ENCODE measurements around the gene KDM2A.
A peak's percentile ranks its signal among the peaks of the same experiment; 100 is the strongest.
"Not testable (repeated sequence)": the region's sequence is repeated elsewhere in the genome, so short reads cannot be mapped to it uniquely, and the experiment has no call there.

KDM2A gene

DNA sequence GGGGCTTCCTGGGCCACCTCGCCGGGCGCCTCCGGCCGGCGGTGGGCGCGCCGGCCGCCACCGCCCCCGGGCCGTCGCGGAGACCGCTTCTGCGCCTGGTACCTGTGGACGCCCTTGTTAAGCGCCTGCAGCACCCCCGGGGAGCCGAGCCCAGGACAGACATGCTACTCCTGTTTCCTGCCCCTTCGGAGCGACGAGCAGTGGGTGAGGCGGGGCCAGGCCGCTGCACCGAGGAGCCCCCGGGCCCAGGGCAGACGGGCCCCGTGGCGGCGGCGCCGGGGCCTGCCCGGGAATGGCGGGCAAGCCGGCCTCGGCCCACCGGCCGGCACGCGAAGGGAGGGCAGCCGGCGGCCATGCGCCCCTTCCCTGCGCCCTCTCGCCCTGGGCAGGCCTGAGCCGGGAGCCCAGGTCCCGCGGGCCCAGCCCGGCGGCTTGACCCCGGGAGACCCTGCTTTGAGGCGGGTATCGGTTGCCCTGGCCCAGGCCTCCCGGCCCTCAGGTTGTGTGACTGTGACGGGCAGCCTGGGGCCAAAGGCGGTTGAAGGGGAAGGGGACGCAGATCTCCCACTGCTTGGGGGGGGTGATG, 789 bp upstream of the KDM2A start:
- DNase-seq: peak; percentile 20 to 80

DNA sequence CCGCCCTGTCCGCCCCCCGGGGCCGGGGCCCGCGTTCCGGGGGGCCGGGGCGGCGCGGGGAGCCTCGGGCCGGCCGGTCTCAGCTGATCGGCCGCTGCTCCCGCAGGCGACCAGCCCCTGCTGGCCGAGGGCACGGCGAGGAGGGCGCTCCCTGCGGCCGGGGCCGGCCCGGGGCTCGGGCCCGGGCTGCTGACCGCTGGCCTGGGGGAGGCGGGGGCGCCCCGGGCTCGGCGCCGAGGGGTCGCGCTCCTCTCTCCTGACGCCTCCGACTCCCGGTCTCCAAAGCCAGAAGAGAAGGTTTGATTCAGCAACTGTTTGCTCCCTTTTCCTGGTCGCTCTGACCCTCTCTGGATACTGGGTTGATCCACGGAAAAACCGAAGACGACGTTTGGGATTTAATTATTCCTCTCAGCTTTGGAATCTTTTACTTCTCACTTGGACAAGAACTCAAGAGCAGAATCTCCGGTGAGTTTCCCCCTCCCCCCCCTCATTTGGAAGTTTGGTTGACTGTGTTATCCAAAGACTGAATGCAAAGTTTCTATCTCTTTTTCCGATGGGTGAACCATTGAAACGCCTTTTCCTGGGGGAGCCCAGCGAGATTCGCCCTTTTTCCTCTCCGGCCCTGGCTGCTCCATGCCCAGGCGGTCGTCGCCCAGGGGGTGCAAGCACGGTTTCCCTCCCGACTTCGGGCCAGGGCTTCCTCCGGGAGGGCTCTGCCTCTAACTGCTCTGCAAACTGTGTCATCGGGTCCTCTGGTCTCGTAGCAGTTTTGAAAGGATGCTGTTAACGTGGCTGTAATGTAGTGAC, 725 bp downstream of the KDM2A start:
- peak in 1 of 2 donors; percentile 16 for DNase-seq

DNA sequence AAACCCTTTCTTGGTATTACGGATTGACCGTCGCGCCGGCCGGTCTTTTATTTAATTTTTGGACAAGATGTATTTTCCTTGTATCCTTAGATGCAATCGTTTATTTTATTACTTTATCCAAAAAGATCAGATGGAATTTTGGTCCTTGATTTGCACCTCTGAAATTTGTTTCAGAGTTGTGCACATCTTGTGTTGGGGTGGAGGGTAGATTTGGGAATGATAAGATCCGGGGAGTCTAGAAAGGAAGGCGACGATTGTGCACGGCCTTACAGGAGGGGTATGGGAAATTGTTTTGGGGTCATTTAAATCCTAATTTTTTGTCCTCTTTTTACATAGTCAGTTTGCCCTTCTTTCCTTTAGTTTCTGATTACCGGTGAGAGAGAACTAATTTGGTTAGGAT, 1.4 kb downstream of the KDM2A start:
- no peak for DNase-seq

DNA sequence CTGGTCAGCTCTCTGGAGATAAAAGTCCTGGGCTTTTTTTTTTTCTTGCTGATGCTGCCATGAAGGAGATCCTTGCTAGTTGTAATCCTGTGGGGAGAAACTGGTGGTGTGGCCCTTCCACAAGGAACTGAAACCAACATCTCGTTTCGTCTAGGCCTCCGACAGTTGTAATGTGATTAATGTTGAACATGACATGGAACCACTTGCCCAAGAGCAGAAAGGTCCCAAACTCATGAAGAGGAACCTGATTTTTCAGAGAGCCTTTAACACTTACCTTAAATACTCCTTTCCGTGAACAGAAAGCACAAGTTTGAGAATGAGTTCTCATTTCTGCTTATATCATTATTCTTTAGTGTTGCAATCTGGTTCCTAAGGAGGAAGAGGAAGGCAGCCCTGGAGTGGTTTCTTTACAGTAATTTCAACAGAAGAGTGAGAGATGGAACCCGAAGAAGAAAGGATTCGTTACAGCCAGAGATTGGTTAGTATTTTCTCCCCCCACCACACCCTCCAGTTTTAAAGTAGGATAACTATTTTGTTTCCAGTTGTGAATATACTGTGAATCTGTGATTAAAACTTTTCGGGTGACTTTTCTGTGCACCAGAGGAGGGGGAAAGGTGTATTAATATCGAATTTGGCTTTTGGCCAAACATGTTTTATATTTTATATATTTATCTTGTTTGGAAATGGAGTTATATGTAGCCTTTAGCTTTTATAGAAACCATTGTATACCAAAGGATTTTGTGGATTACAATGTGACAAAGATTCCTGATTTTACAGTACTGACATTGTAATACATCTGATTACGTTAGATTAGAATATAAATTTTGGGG, 2.0 kb downstream of the KDM2A start:
- peak; percentile 6 to 47 for DNase-seq

DNA sequence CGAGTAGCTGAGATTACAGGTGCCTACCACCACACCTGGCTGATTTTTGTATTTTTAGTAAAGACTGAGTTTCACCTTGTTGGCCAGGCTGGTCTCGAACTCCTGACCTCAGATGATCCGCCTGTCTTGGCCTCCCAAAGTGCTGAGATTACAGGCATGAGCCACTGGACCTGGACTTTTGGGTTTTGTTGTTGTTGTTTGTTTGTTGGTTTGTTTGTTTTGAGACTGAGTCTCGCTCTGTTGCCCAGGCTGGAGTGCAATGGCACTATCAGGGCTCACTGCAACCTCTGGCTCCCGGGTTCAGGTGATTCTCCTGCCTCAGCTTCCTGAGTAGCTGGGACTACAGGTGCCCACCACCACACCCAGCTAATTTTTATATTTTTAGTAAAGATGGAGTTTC, 4.7 kb downstream of the KDM2A start:
- DNase-seq: not testable (repeated sequence)

DNA sequence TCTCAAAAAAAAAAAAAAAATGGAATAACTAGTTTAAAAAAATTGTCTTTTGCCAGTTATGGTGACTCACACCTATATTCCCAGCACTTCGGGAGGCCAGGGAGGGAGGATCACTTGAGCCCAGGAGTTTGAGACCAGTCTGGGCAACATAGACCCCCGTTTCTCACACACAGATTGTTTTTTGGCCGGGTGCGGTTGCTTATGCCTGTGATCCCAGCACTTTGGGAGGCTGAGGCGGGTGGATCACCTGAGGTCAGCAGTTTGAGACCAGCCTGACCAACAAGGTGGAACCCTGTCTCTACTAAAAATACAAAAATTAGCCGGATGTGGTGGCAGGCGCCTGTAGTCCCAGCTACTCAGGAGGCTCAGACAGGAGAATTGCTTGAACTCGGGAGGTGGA, 7.2 kb downstream of the KDM2A start:
- DNase-seq: not testable (repeated sequence)

DNA sequence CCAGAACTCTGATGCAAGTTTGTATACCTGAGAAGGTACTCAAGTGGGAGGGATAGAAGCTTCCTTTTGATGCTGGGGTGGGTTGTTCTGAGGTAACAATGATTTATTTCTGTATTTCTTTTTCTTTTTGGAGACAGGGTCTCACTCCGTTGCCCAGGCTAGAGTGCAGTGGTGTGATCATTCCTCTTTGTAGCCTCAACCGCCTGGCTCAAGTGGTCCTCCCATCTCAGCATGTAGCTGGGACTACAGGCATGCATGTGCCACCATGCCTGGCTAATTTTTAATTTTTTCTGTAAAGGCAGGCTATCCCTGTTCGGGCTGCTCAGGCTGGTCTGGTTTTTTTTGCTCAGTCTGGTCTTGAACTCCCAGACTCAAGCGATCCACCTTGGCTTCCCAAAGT, 7.9 kb downstream of the KDM2A start:
- DNase-seq: no peak

DNA sequence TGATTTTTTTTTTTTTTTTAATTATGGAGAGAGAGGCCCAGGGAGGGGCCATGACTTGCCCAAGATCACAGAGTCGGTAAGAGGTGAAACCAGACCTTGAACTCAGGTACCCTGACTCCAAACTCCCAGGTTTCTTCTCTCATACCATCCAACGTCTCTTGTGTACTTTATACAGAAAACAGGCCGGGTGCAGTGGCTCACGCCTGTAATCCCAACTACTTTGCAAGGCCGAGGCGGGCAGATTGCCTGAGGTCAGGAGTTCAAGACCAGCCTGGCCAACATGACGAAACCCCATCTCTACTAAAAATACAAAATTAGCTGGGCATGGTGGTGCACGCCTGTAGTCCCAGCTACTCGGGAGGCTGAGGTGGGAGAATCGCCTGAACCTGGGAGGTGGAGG, 11.8 kb downstream of the KDM2A start:
- DNase-seq: not testable (repeated sequence)

DNA sequence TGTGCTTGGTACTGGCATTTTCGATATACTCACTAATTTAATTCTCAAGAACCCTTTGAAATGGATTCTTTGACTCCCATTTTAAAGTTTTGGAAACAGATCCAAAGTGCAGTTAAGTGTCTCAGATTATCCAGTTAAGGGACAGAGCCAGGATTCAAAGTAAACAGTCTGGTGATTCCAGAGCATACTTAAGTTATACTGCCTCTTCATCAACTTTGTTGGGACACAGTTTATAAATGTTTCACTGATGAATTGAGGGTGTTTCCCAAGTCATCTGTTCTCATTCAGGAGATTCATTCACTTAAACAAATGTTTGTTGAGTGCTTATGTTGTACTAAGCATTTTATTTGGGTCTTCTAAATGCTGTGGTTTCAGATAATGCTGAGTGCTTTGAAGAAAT, 17.1 kb downstream of the KDM2A start:
- no peak for DNase-seq

DNA sequence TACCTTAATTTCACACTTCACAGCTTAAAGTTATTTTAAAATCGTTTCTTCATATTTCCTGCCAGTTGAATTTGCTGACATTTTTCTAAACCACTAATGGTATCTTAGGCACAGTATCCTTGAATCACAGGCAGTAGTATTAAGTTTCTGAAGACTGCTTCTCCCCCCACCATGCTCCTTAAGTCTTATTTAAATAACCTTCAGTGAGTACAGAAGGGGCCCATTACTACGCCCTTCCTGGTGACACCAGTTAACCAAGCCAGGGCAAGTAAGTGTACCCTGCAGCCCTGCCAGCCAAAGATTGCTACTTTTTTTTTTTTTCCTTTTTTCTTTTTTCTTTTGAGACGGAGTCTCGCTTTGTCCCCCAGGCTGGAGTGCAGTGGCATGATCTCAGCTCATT, 19.9 kb downstream of the KDM2A start:
- no peak for DNase-seq

DNA sequence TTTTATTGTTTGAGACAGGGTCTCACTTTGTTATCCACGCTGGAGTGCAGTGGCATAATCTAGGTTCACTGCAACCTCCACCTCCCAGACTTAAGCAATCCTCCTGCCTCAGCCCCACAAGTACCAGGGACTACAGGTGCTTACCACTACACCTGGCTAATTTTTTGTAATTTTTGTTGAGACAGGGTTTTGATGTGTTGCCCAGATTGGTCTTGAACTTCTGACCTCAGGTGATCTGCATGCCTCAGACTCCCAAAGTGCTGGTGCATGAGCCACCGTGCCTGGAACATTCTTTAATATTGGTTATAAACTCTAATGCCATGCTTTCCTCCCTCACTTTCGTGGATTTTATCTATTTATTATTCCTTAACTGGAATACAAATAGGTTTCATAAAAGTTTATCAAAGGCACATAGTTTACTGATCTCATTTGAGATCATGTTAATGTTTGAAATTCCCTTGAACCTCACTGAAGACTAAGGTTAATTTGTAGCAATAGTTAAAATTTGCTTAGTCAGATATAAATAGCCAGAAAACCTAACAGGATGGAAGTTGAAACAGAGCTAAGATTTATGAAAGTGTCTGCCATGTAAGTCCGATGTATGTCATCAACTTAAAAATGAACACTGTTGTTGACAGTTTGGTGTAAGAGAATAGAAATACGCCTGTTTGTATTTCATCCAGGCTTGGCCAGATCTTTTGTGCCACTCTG, 27.6 kb downstream of the KDM2A start:
- no peak for DNase-seq

DNA sequence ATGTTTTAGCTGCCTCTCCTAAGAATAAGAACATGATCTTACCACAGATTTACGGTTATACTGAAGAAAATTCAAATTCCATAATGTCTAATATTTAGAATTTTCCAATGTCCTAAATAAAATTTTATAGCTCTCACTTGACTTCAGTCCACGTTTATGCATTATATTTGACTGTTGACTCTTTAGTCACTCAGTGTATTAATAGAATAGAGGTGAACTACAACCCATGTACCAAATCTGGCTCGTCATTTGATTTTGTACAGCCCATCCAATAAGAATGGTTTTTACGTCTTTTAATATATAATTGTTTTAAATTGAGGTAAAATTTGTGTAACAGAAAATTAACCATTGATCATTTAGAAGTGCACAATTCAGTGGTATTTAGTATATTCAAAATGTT, 34.9 kb downstream of the KDM2A start:
- no peak for DNase-seq

DNA sequence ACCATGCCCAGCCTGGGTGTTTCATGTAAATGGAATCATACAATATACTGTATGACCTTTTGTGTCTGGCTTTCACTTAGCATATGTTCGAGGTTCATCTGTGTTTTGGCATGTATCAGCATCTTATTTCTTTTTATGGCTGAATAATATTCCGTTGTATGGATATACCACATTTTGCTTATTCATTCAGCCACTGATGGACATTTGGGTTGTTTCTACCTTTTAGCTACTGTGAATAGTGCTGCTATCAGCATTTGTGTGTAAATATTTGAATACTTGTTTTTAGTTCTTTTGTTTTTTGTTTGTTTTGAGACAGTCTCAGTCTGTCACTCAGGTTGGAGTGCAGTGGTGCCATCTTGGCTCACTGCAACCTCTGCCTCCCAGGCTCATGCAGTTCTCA, 35.7 kb downstream of the KDM2A start:
- DNase-seq: no peak

DNA sequence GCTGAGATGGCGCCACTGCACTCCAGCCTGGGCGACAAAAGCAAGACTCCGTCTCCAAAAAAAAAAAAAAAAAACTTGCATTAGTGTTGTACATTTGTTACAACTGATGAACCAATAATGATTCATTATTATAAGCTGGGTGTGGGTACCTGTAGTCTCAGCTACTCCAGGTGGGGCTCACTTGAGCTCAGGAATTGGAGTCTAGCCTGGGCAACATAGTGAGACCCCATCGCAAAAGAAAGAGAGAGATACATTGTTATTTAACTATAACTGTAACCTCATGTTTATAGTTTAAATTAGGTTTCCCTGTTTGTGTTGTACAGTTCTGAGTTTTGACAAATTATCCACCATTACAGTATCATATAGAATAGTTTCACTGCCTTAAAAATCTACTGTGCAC, 38.6 kb downstream of the KDM2A start:
- DNase-seq: no peak

DNA sequence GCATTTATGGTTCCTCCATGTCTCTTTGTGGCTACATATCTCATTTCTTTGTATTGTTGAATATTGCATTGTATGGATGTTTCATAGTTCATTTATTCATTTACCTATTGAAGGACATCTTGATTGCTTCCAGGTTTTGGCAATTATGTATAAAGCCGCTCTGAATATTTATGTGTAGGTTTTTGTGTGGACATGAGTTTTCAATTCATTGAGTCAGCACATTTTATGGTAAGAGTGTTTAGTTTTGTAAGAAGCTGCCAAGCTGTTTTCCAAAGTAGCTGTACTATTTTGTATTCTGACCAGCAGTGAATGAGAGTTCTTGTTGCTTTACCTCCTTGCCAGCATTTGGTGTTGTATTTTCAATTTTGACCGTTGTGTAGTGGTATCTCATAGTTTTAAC, 39.2 kb downstream of the KDM2A start:
- DNase-seq: no peak

DNA sequence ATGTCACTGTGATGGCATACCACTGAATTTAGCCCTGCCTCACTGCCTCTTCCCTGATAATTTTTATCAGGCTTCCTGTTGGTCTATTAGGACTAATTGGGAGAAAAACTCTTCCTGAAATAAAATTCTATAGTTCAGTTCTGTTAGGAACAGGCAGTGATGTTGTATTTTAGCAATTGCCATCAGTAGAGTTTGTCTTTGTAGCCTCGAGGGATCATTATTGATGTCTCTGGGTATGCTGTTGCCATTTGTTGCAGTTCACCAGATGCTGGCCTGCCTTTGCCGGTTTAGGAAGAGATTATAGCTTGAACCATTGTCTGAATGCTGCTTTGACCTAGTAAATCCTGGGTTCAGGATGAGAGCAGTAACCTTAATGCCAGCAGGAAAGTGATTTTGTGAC, 41.0 kb downstream of the KDM2A start:
- DNase-seq: no peak

DNA sequence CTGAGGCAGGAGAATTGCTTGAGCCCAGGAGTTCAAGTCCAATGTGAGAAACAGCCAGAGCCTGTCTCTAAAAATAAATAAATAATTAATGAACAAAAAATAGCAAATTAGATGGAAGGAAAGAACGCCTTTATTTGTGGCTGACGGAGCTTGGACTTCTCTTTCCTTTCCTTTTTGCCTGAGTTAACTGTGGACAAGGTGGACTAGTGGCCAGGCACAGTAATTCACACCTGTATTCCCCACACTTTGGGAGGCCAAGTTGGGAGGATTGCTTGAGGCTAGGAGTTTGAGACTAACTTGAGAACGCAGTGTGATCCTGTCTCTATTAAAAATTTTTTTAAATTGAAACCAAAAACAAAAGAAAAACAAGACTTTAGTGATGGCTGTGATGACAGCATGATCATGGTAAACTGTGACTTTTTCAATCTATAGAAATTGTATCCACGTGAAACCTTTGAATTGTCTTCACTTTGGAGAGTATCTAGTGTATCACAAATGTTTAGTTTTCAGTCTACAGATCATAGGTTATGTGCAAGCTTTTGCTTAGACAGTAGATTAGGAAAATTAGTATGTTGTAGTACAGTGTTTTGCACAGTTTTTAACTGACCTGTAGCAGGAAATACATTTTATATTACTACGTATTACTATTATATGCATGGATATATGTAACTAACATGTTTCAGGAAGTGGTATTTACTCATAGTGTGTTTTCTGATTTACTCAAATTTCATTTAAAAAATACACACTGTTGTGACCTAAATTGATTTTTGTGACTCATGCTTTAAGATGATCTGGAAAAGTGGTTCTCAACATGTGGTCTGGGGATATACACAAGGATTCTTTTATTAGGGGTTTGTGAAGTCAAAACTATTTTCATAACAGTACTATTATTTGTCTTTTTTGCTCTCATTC, 42.1 kb downstream of the KDM2A start:
- no peak for DNase-seq

DNA sequence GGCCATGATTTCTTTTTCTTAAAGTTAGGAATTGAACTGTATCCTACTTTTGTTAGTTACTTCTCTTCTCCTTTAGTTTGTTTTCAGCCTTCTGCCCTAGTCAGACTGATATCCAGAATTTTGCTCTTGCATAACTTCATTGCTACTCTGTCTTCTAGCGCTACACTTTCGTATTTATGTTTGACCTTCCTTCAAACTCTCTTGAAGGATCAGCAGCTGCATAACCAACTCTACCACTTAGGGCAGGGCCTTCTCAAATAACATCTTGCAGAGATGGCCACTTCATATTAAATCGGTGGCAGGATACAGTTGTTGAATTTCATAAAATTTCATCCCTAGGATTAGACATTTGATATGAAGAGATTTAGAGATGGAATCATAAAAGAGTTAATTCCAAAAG, 43.9 kb downstream of the KDM2A start:
- DNase-seq: no peak

DNA sequence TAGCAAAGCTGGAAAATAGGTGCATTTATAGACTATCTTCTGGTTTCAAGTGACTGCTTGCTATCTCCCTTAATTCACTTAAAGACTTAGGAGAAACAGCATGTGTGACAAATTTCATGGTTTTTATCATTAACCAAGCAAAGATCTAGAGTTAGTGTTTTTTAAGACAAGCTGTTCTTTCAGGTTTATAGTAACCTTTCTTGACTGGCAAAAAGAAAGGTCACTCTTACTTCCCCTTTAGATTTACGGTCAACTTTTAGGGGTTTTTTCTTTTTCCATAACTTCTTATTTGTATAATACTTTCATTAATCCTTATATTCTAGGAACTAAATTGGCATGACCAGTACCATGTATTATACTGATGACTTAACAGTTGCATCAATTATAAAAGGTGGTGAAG, 46.6 kb downstream of the KDM2A start:
- no peak for DNase-seq

DNA sequence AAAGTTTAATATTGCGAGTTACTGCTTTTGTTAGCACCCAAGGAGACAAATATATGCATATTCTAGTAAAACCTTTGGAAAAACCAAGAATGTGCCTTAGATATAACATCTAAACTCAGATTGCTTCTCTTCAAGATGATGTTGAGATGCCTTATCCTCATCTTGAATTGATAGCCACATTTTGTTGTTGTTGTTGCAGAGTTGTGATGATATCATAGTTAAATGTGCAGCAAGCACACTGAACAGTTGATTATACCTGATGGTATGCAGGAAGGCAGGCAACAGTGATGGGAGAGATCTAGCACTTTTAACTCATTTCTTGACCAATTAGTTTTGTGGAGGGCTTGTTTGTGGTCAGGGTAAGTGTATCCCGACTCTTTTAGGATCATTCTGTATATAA, 48.0 kb downstream of the KDM2A start:
- DNase-seq: no peak

DNA sequence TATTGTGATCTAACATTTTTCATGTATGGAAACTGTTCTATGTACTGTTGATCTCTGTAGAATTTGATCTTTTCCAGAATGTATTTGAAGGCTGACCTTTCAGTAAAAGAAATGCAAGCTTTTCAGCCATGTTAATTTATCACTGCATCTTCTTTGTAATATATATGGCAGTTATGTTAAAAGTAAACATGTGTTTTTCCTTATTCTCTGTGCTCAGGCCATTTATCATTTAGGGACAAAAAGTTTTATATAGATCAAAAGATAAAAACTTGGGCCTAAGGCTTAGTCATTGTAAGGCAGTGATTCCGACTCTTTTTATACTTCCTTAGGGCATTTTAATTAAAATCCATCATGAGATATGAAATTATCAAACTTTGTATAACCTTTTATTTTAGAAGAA, 48.7 kb downstream of the KDM2A start:
- no peak for DNase-seq

DNA sequence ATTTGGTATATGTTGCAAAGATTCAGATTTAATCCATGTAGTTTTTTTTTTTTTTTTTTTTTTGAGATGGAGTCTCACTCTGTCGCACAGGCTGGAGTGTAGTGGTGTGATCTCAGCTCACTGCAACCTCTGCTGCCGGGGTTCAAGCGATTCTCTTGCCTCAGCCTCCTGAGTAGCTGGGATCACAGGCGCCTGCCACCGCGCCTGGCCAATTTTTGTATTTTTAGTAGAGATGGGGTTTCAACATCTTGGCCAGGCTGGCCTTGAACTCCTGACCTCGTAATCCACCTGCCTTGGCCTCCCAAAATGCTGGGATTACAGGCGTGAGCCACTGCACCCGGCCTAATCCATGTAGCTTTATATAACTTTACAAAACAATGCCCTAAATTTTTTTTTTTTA, 49.8 kb downstream of the KDM2A start:
- not testable (repeated sequence) for DNase-seq

Measured in bone marrow (tissue), 2 donors.